Muscle layer of colon (tissue), 2 donors: Measurements from ENCODE around the gene NAV2.
"Not testable (repeated sequence)": the region's sequence is repeated elsewhere in the genome, so short reads cannot be mapped to it uniquely, and the experiment has no call there.

Source experiments
- H3K27ac ChIP-seq: one replicate; pipeline ENCODE4 v1.7.0; 2013; ENCODE audit warnings: low read depth, mild to moderate bottlenecking, low read length, moderate library complexity
- H3K27me3 ChIP-seq, 2 donors: one replicate each; pipeline ENCODE4 v1.7.0; 2013; ENCODE audit warnings: low read length in 2 of 2, mild to moderate bottlenecking in 2 of 2; ENCODE audit not compliant: insufficient read depth in 2 of 2, control insufficient read depth in 1 of 2
- H3K36me3 ChIP-seq: one replicate; pipeline ENCODE4 v1.7.0; 2013; ENCODE audit warnings: mild to moderate bottlenecking, low read length; ENCODE audit not compliant: insufficient read depth
- H3K4me1 ChIP-seq: one replicate; pipeline ENCODE4 v1.7.0; 2013; ENCODE audit warnings: mild to moderate bottlenecking, low read length; ENCODE audit not compliant: insufficient read depth
- H3K4me3 ChIP-seq, 2 donors: one replicate each; pipeline ENCODE4 v1.7.0; 2013; ENCODE audit warnings: low read length in 2 of 2, low read depth in 1 of 2, mild to moderate bottlenecking in 1 of 2, moderate library complexity in 1 of 2
- H3K9ac ChIP-seq: one replicate; pipeline ENCODE4 v1.7.0; 2013; ENCODE audit warnings: low read length
- H3K9me3 ChIP-seq: one replicate; pipeline ENCODE4 v1.7.0; 2013; ENCODE audit warnings: mild to moderate bottlenecking, low read length
- donor health status: abdominal sarcoma.
- donor health status: Adenocarcinoma of cecum.

NAV2 gene

DNA sequence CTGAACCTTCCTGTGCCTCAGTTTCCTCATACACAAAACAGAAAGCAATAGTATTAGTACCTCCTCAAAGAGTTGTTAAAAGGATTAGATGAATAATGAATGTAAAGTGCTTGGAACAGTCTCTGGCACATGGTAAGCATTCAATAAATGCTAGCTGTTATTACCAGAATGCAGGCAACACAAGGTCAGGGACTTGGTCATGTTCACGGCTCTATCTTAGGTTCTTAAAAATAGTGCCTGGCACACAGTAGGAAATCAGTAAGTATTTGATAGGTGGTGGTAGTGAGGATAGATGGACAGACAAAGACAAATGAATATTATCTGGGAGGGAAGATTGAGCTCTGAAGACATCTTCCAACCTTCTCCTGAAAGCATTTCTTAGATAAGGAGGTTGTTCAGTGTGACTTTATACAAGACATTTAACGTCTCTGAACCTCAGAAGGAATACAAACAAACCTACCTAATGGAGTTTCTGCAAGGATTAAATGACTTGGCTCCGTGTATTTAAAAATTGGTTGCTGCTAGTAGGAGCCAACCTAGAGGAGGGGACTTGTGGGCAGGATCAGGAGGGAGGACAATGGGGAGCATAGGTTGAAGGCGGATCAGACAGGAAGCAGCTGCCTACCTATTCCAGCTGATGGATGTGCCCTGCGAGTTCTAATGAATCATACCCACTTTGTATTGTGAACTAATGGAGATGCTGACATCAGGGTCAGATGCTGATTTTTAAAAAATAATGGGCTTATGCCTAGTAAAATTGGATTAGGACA lies 353.6 kb downstream of the NAV2 start:
- no peak overlapping the region for H3K27ac ChIP-seq

DNA sequence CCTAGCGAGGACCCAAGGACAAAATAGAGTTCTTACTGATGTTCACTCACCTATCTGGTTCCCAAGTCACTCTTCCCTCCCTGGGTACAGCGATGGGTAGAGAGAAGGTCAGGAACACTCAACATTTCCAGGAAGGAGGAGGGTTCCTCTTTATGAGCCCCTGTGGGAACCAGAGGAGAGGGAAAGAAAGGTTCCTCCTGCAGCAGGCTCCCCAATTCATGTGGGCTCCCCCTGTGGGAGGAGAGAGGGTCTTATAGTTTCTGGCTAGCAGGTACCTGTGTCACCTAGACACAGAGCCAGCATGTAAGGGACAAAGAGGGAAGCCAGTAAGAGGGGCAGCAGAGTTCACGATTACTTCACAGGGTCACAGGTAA lies 354.1 kb downstream of the NAV2 start:
- Histone ChIP-seq H3K9ac (no peak overlapping the region), H3K36me3 (peaks cover 43% of the 10 kb centered on the region), H3K4me3 (no peak overlapping the region), H3K4me1 (no peaks in the 10 kb centered on the region), H3K27me3 (no peaks in the 10 kb centered on the region), H3K27ac (no peak overlapping the region), H3K9me3 (no peaks in the 10 kb centered on the region)

More for the DNA sequence above, 353.6 kb downstream of the NAV2 start:
- Histone ChIP-seq H3K36me3 (peaks cover 43% of the 10 kb centered on the region), H3K4me3 (no peak overlapping the region), H3K9me3 (no peaks in the 10 kb centered on the region), H3K4me1 (no peaks in the 10 kb centered on the region), H3K27me3 (no peaks in the 10 kb centered on the region), H3K9ac (no peak overlapping the region)

DNA sequence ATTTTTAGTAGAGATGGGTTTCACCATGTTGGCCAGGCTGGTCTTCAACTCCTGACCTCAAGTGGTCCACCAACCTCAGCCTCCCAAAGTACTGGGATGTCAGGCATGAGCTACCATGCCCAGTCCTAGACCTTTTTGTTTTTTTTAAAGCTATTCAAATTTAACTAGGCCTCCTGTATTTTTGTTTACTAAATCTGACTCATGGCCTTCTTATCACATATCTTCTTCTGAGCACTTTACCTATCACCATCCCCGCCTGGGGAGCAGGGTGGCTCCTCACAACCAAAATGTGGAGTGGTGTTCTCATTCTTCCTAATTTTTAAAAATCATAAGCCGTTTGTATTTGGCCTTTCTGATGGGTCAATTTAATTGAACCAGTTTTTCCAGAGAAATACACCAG lies 355.0 kb downstream of the NAV2 start:
- Histone ChIP-seq H3K9ac (no peak overlapping the region), H3K4me3 (no peak overlapping the region), H3K9me3 (no peaks in the 10 kb centered on the region), H3K27ac (no peak overlapping the region), H3K4me1 (no peaks in the 10 kb centered on the region), H3K27me3 (no peaks in the 10 kb centered on the region), H3K36me3 (peaks cover 43% of the 10 kb centered on the region)

DNA sequence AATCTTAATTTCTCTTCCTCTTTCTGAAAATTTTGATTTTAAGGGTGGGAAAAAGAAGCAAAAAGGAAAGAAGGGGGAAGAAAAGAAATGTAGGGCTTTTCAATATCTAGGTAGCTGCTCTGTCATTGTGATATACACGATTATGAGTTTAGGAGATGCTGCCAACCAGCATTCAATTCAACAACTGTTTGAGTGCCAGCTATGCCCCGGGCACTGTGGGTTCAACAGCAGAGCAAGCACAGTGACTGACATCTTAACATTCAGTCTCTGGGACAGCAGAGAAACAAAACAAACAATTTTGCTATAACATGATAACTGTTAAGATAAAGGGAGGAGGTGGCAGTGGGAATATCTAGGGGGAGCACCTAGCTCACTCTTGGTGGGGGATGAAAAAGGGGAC lies 356.1 kb downstream of the NAV2 start:
- H3K4me1 ChIP-seq, result no peaks in the 10 kb centered on the region
- H3K27me3 ChIP-seq, result no peaks in the 10 kb centered on the region
- H3K9ac ChIP-seq, result no peak overlapping the region
- H3K9me3 ChIP-seq, result no peaks in the 10 kb centered on the region
- H3K4me3 ChIP-seq, result no peak overlapping the region
- H3K27ac ChIP-seq, result no peak overlapping the region
- H3K36me3 ChIP-seq, result peaks cover 40% of the 10 kb centered on the region

DNA sequence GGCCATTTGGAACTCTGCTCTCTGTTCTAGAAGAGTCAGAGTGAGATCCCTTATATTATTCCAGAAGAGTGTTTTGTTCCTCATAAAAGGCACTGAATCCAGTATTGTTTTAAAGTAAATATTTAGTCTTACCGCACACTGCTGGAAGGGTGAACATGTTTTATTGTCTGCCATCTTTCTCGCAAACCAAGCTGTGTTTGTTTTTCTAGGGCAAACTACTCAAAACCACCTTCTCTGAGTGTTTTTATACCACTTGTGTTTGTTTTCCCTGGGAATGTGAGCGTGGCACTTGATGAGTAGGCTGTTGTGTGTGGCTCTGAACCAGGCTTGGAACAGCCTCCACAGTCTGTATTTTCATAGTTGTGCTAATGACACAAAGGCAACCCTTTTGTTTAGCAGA lies 357.8 kb downstream of the NAV2 start:
- Histone ChIP-seq H3K9ac (no peak overlapping the region), H3K4me3 (no peak overlapping the region), H3K4me1 (no peaks in the 10 kb centered on the region), H3K9me3 (no peaks in the 10 kb centered on the region), H3K27ac (no peak overlapping the region), H3K27me3 (no peaks in the 10 kb centered on the region), H3K36me3 (peaks cover 30% of the 10 kb centered on the region)

DNA sequence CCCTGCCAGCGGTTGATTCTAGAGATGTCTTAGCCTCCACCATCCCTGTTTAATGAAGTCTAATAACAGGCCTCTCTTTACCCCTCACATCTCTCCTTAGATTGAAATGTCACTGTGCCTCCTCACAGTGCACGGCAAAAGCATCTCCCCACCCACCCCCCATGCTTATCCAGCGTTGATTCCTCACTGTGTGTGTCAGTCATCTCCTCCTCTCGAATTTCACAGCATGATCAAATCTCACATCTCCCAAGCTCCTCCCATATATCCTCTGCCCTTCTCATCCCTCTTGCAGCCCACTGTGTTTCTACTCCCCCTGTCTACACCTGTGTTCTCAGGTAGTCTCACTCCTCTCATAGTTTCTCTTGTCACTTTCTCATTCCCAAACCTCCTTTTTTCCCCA lies 363.0 kb downstream of the NAV2 start:
- H3K27me3 ChIP-seq, result no peaks in the 10 kb centered on the region
- no peaks in the 10 kb centered on the region for H3K9me3 ChIP-seq
- no peaks in the 10 kb centered on the region for H3K4me1 ChIP-seq
- H3K36me3 ChIP-seq, result peaks cover 35% of the 10 kb centered on the region
- no peak overlapping the region for H3K27ac ChIP-seq
- H3K4me3 ChIP-seq, result no peak overlapping the region
- no peak overlapping the region for H3K9ac ChIP-seq

DNA sequence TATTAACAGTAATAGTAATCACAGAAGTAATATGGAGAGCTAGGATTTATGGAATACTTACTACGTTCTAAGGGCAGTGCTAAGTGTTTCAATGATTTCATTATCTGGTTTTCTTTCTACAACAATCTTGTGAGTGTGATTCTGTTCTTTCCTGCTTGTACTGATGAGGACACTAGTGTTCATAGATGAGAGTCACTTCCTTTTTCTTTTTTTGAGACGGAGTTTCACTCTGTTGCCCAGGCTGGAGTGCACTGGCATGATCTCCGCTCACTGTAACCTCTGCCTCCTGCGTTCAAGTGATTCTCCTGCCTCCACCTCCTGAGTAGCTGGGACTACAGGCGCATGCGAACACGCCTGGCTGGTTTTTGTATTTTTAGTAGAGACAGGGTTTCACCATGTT lies 366.2 kb downstream of the NAV2 start:
- no peak overlapping the region for H3K4me3 ChIP-seq
- H3K27ac ChIP-seq, result no peak overlapping the region
- H3K9ac ChIP-seq, result no peak overlapping the region
- H3K27me3 ChIP-seq, result no peaks in the 10 kb centered on the region
- no peaks in the 10 kb centered on the region for H3K4me1 ChIP-seq
- H3K36me3 ChIP-seq, result peaks cover 65% of the 10 kb centered on the region
- no peaks in the 10 kb centered on the region for H3K9me3 ChIP-seq

DNA sequence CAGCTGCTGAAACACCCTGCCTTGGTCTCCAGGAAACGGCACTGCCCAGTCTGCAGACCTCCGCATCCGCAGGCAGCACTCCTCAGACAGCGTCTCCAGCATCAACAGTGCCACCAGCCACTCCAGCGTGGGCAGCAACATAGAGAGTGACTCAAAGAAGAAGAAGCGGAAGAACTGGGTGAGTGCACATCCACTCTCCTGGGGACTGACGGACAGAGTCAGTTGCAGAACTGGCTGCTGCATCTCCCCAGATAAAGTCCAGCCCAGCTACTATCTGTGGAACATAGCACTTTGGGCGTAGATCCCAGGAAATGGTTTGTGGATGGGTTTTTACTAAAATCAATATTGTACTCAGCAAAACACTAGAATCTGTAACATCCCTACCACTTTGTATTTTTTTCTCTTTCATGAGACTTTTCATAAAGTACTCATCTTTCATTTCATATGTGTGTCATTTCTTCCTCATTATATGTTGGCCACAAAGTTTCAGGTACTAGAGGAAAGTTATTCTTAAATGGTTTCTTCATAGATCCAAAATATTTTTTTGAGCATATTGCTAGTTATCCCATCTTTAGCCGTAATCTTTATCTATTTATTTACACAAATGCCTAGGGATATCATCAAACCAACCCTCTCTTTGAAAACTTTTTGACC lies 367.5 kb downstream of the NAV2 start:
- Histone ChIP-seq H3K36me3 (peaks cover 78% of the 10 kb centered on the region), H3K27ac (no peak overlapping the region), H3K9ac (no peak overlapping the region), H3K4me1 (no peaks in the 10 kb centered on the region), H3K27me3 (no peaks in the 10 kb centered on the region), H3K9me3 (no peaks in the 10 kb centered on the region), H3K4me3 (no peak overlapping the region)

DNA sequence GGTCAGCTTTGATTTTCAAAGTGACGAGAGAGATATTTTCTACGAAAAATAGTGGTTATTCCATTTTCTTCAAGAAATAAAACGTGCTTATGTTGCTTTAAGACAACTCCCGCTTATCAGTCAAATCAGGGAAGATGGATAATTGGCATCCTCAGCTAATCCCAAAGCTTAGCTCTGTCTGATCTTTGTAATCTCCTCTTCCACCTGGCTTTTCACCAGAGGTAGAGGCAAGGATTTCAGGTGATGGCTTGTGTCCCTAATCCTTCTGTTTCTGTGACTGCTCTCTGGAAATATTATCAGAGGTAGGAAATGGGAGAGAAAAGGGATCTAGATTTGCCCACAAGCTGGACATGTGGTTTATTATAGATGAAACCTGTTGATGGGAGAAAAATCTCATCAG lies 368.7 kb downstream of the NAV2 start:
- Histone ChIP-seq H3K4me3 (no peak overlapping the region), H3K9me3 (no peaks in the 10 kb centered on the region), H3K27ac (no peak overlapping the region), H3K9ac (no peak overlapping the region), H3K4me1 (no peaks in the 10 kb centered on the region), H3K36me3 (peaks cover 90% of the 10 kb centered on the region), H3K27me3 (no peaks in the 10 kb centered on the region)

DNA sequence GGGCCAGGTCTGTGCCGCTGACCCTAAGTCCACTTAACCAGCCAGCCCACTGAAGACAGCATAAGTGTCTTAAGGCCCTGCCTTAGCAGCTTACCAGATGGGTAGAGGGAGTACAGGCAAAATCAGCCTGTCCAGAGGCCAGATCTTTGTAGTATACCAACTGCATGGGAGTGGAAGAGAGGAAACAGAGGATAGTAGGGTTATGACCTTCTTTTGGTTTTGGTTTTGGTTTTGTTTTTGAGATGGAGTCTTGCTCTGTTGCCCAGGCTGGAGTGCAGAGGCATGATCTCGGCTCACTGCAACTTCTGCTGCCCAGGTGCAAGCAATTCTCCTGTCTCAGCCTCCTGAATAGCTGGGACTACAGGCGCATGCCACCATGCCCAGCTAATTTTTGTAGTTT lies 371.2 kb downstream of the NAV2 start:
- H3K9ac ChIP-seq, H3K9me3 ChIP-seq, H3K27me3 ChIP-seq, H3K4me3 ChIP-seq, H3K4me1 ChIP-seq, H3K27ac ChIP-seq: not testable (repeated sequence)
- peaks cover 97% of the 10 kb centered on the region for H3K36me3 ChIP-seq

DNA sequence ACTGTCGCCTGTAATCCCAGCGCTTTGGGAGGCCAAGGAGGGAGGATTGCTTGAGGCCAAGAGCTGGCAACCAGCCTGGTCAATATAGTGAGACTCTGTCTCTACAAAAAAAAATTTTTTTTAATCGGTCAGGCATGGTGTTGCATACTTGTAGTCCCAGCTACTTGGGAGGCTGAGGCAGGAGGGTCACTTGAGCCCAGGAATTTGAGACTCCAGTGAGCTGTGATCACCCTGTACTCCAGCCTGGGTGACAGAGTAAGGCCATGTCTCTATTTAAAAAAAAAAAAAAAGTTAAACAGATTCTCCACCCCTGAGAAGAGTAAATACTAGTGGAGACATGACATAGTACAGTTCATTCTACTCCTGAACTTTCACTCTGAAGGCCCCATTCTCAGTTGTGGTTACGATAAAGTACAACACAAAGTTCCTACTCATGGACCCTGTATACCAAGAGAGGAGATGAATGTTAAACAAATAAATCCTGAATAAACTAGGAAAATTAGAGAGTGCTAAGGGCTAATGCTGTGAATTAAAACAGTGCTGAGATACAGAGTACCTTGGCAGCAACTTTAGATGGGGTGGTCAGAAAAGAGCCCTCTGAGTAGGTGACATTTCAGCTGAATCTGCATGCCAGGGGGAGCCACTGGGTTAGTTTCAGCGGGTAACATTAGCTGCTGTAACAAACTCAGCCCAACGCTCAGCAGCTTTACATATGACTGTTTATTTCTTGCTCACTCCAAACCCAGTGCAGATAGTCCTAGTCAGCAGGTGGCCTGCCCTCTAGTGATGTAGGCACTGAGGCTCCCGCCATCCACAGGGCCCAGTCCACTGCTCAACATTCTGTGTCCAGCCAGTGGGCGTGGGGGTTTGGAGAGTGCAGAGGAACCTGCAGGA lies 372.5 kb downstream of the NAV2 start:
- Histone ChIP-seq H3K9ac (no peak overlapping the region), H3K27me3 (no peaks in the 10 kb centered on the region), H3K4me1 (no peaks in the 10 kb centered on the region), H3K36me3 (peaks cover 92% of the 10 kb centered on the region), H3K27ac (no peak overlapping the region), H3K9me3 (no peaks in the 10 kb centered on the region), H3K4me3 (no peak overlapping the region)
